ENCODE measurements around the gene LEMD2. TPM values are rescaled to one million over a fixed set of nuclear protein-coding genes. Genes with fewer than 3 reads are reported as not detected.
A peak's percentile ranks its signal among the peaks of the same experiment; 100 is the strongest.

LEMD2 gene
- total and polyA plus RNA-seq, 9 donors = 34.3 to 44.8 (median 40.3) TPM

DNA sequence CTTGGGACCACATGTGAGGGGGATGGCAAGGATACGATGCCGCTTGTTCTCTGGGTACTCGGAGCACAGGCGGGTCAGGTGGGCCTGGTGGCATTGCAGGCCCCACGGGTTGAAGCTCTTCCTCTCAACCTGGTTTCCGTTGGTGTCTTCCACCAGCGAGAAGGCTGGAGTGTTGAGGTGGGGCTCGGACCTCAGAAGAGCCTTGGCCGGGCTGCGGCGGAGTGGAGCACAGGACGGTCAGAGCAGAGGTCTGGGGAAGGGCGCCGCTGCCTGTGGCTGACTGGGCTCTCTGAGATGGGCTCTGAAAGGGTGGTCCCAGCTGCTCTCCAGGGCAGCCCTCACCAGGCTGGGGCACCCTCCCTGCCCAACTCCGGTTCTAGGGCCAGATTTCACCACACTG is 62.2 kb downstream of the LEMD2 start:
- peaks cover 47% of the 10 kb centered on the region for H3K36me3 ChIP-seq (ENCODE audit: control insufficient read depth, insufficient read depth, low read length)
- 94% methylated on average over 11 of the region's 15 CpGs for WGBS (ENCODE audit: insufficient coverage)

DNA sequence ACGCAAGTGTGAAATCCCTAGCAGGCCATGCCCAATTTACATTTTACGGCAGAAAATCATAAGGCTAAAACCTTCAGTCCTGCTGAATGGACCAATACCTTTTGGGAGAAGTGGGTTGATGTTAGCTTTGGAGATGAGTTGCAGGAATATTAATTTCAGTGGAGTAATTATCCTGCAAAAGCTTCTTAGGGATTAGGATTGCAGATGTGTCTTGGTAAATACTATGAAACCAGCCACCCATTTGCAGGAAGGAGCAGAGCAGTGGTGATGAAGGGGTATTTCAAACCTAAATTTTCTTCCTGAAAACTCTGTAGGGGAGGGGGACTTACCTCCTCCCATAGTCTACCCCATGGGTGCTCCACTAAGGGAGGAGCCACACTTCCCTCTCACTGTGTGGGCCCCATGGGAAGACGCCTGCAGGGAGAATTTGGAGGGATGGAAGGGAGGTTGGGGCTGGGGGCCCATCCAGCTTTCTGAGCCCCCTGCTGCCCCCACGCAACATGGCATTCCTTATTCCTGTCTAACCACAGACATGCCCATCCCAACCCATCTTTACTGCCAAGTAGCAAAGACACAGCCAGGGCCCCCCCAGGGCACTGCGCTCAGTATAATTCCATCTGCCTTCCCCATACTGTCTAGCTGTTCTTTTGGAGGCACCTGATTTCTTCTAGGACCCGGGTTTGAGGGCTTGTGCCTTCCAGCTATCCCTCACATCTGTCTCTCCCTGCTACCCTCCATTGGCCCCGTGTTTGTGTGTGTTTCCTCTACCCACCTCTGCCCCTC is 62.8 kb downstream of the LEMD2 start:
- peaks cover 43% of the 10 kb centered on the region for H3K36me3 ChIP-seq (ENCODE audit: control insufficient read depth, insufficient read depth, low read length)
- no peak overlapping the region for H3K27ac ChIP-seq (ENCODE audit: low read length)
- H3K4me1 ChIP-seq (ENCODE audit: control insufficient read depth, insufficient read depth, low read length) = no peaks in the 10 kb centered on the region
- no peaks in the 10 kb centered on the region for H3K9me3 ChIP-seq (replicated peaks; ENCODE audit: control insufficient read depth, low read depth, low read length)
- peaks cover 13% of the 10 kb centered on the region for H3K27me3 ChIP-seq (ENCODE audit: control insufficient read depth, insufficient read depth, low read length)
- 80% methylated on average over 2 of the region's 7 CpGs for WGBS (ENCODE audit: insufficient coverage)
- DNase-seq = no peak
- no peak overlapping the region for H3K4me3 ChIP-seq (ENCODE audit: low read length)

More for the DNA sequence above, 62.2 kb downstream of the LEMD2 start:
- Histone ChIP-seq H3K27me3 (ENCODE audit: control insufficient read depth, insufficient read depth, low read length) (peaks cover 13% of the 10 kb centered on the region), H3K4me1 (ENCODE audit: control insufficient read depth, insufficient read depth, low read length) (no peaks in the 10 kb centered on the region), H3K27ac (ENCODE audit: low read length) (no peak overlapping the region), H3K4me3 (ENCODE audit: low read length) (no peak overlapping the region), H3K9me3 (replicated peaks; ENCODE audit: control insufficient read depth, low read depth, low read length) (no peaks in the 10 kb centered on the region)
- DNase-seq = no peak

DNA sequence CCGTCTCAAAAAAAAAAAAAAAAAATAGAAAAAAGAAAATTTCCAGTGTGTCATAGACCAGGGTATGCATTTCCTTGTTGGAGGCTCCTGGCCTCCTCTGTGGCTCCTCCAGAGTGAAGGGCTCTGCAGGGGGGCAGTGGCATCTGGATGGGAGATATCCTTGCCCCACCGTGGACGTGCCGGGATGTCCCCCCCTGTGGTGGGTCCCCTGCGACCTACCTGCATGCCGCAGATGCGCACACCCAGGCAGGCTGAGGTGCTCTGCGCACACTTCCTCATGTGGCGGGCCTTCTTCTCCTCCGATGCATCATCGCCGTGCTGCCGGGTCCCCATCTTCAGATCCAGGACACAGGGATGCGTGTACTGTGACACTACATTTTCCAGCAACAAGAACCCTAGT is 63.7 kb downstream of the LEMD2 start:
- no peak overlapping the region for H3K4me3 ChIP-seq (ENCODE audit: low read length)
- no peak overlapping the region for H3K27ac ChIP-seq (ENCODE audit: low read length)
- no peak for DNase-seq
- H3K4me1 ChIP-seq (ENCODE audit: control insufficient read depth, insufficient read depth, low read length) = no peaks in the 10 kb centered on the region
- H3K9me3 ChIP-seq (replicated peaks; ENCODE audit: control insufficient read depth, low read depth, low read length) = no peaks in the 10 kb centered on the region
- WGBS (ENCODE audit: insufficient coverage) = 93% methylated on average over 10 of the region's 14 CpGs
- peaks cover 16% of the 10 kb centered on the region for H3K27me3 ChIP-seq (ENCODE audit: control insufficient read depth, insufficient read depth, low read length)
- H3K36me3 ChIP-seq (ENCODE audit: control insufficient read depth, insufficient read depth, low read length) = peaks cover 39% of the 10 kb centered on the region

DNA sequence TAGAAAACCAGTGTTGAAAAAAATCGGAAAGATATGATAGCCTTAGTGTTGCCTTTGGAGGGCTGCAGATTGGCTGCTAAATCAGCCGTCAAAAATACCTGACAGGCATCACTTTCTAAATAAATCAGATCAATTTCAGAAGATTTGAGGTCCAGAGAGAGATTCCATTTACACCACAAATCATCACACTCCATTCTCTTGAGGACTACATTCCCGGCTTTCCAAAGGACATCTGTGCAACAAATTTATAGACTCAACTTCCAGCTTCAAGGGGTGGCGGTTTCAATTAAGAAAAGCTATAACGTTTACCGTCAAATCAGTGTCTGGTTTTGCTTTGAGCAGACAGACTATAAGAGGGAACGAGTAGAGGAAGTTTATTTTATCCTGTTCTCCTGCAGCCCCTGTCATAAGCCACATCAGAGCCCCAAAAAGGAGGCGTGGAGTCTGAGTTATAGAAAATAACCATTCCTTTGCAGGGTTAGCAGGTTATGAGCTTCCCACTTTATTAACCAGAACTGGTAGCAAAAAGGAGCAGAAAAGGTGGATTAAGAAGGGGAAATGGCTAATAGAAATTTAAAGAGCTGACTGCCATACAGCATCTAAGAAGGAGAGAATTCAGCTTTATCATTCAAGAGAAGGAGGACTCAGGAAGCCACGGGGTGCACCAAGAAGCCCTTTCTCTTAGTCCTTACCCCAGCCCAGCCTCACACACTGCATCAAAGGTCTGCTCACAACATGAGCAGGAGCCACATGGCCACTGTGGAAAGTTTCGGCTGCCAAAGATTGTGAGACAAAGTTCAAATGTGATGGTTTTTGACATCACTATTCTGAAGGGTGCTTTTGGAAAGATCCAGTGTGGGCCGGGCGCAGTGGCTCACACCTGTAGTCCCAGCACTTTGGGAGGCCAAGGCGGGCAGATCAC is 64.6 kb downstream of the LEMD2 start:
- no peak for DNase-seq
- H3K9me3 ChIP-seq (replicated peaks; ENCODE audit: control insufficient read depth, low read depth, low read length) = no peaks in the 10 kb centered on the region
- H3K27me3 ChIP-seq (ENCODE audit: control insufficient read depth, insufficient read depth, low read length) = peaks cover 16% of the 10 kb centered on the region
- WGBS (ENCODE audit: insufficient coverage) = 72% methylated on average over 4 of the region's 13 CpGs
- no peak overlapping the region for H3K27ac ChIP-seq (ENCODE audit: low read length)
- H3K4me3 ChIP-seq (ENCODE audit: low read length) = no peak overlapping the region
- H3K36me3 ChIP-seq (ENCODE audit: control insufficient read depth, insufficient read depth, low read length) = peaks cover 39% of the 10 kb centered on the region
- H3K4me1 ChIP-seq (ENCODE audit: control insufficient read depth, insufficient read depth, low read length) = no peaks in the 10 kb centered on the region

DNA sequence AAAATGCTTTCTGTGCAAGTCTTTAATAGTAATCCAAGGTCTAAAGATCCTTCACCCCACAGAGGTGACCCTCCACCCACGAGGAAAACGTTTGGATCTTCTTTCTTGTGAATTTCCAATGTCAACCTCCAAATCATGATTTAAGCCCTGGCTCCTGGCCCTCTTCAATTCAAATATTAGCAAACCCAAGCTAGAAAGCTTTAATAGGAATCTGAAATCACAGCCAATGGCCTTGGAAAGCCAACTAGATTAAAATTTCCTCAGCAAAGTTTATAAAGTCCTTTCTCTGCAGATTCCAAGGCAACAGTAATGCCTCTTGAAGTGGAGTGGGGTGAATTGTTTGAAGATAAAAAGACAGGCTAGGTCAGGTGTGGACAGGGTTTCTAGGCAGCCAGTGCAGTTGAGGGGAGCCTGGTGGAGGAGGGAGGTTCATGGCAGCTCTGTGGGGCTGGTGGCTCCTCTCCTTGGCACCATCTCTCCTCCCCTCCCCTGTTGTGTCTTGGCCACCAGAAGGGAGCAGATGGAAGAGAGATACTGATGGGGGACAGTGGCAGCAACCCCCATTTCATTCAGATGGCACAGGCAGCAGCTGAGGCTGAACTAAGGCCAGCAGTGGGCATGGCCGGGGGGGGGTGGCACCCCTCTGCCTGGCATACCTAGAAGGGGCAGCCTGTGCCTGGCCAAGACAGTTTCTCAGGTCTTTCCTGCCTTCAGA is 65.4 kb downstream of the LEMD2 start:
- H3K27ac ChIP-seq (ENCODE audit: low read length) = no peak overlapping the region
- DNase-seq = peak; percentile 56

DNA sequence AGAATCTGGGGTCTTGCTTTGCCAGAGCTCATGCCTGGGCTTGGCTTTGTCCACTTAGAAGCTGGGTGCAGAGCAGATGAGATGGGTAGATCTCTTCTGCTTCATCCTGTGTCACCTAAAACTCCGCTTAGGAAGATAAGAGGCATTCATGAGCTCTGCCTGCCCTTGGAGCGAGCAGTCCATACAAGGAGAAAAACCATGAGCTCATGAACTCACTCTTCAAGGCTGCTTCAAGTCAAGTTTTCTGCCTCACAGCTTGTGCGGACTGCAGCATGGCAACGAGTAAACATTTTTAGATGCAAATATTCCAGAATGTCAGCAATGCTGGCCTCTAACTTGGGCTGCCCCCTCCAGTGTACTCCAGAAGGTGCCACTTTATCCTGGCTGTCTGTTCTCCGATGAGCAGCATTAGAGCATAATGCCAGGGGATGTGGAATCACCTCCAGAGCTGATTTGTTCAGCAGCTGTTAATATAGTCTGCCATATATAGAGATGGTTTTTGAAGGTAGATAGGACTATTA is 66.8 kb downstream of the LEMD2 start:
- no peak for DNase-seq

More for the DNA sequence above, 65.4 kb downstream of the LEMD2 start:
- 48% methylated on average over 3 of the region's 3 CpGs for WGBS (ENCODE audit: insufficient coverage)
- no peaks in the 10 kb centered on the region for H3K4me1 ChIP-seq (ENCODE audit: control insufficient read depth, insufficient read depth, low read length)
- H3K4me3 ChIP-seq (ENCODE audit: low read length) = no peak overlapping the region
- peaks cover 2% of the 10 kb centered on the region for H3K9me3 ChIP-seq (replicated peaks; ENCODE audit: control insufficient read depth, low read depth, low read length)
- H3K36me3 ChIP-seq (ENCODE audit: control insufficient read depth, insufficient read depth, low read length) = peaks cover 36% of the 10 kb centered on the region
- H3K27me3 ChIP-seq (ENCODE audit: control insufficient read depth, insufficient read depth, low read length) = peaks cover 16% of the 10 kb centered on the region

DNA sequence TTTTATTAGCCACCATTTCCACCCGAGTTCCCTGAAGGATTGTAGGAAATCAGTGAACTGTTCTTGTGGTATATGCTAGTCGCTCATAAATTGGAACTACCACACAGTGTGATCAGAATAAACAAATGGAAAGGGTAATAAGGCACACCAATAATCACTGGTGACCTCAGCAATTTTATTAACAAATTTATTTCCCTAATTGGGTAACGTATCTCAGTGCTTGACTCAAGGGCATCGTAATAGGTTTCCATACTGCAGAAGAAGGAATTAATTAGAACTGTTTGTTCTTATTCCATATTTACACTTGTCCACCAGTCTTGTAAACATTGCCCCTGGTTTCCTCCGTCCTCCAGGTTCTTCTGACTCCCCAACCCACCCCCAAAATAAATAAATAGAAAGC is 67.4 kb downstream of the LEMD2 start:
- peaks cover 2% of the 10 kb centered on the region for H3K9me3 ChIP-seq (replicated peaks; ENCODE audit: control insufficient read depth, low read depth, low read length)
- no peak overlapping the region for H3K27ac ChIP-seq (ENCODE audit: low read length)
- WGBS (ENCODE audit: insufficient coverage) = no CpG with 5 or more reads among the region's 5 CpGs
- no peak overlapping the region for H3K4me3 ChIP-seq (ENCODE audit: low read length)
- H3K36me3 ChIP-seq (ENCODE audit: control insufficient read depth, insufficient read depth, low read length) = peaks cover 23% of the 10 kb centered on the region
- peaks cover 12% of the 10 kb centered on the region for H3K4me1 ChIP-seq (ENCODE audit: control insufficient read depth, insufficient read depth, low read length)
- H3K27me3 ChIP-seq (ENCODE audit: control insufficient read depth, insufficient read depth, low read length) = peaks cover 16% of the 10 kb centered on the region
- DNase-seq = no peak

More for the DNA sequence above, 66.8 kb downstream of the LEMD2 start:
- Histone ChIP-seq H3K9me3 (replicated peaks; ENCODE audit: control insufficient read depth, low read depth, low read length) (peaks cover 2% of the 10 kb centered on the region), H3K4me1 (ENCODE audit: control insufficient read depth, insufficient read depth, low read length) (peaks cover 11% of the 10 kb centered on the region), H3K27ac (ENCODE audit: low read length) (no peak overlapping the region), H3K36me3 (ENCODE audit: control insufficient read depth, insufficient read depth, low read length) (peaks cover 26% of the 10 kb centered on the region), H3K27me3 (ENCODE audit: control insufficient read depth, insufficient read depth, low read length) (peaks cover 16% of the 10 kb centered on the region), H3K4me3 (ENCODE audit: low read length) (no peak overlapping the region)
- WGBS (ENCODE audit: insufficient coverage) = 75% methylated on average over 4 of the region's 5 CpGs

Other genes with a start within 250 kb of the LEMD2 start
- 9.0 TPM for gene BAK1, start 208.9 kb downstream of the LEMD2 start, total RNA-seq
- 10 to 100 TPM; 17.2 to 20.5 (median 19.4) TPM for gene BAK1, start 208.9 kb downstream of the LEMD2 start, polyA plus RNA-seq (ENCODE audit: insufficient read depth in 1 of 8, insufficient read length in 8 of 8, low replicate concordance in 1 of 8)
- 4.1 TPM for gene ITPR3, start 167.8 kb downstream of the LEMD2 start, total RNA-seq
- 10 to 100 TPM in 3 of 8 donors, 1 to 10 TPM in 5; 6.0 to 15.9 (median 9.2) TPM for gene ITPR3, start 167.8 kb downstream of the LEMD2 start, polyA plus RNA-seq (ENCODE audit: insufficient read depth in 1 of 8, insufficient read length in 8 of 8, low replicate concordance in 1 of 8)
- gene UQCC2, start 77.4 kb downstream of the LEMD2 start, total RNA-seq = 99.9 TPM
- gene UQCC2, start 77.4 kb downstream of the LEMD2 start, polyA plus RNA-seq (ENCODE audit: insufficient read depth in 1 of 8, insufficient read length in 8 of 8, low replicate concordance in 1 of 8) = 10 to 100 TPM; 60.6 to 86.2 (median 74.3) TPM
- gene IP6K3, start 42.2 kb downstream of the LEMD2 start, total RNA-seq = 27.8 TPM
- 10 to 100 TPM; 14.2 to 28.1 (median 22.1) TPM for gene IP6K3, start 42.2 kb downstream of the LEMD2 start, polyA plus RNA-seq (ENCODE audit: insufficient read depth in 1 of 8, insufficient read length in 8 of 8, low replicate concordance in 1 of 8)
- gene MLN, start 14.9 kb upstream of the LEMD2 start, total RNA-seq = not detected
- 1 to 10 TPM in 2 of 8 donors, not detected in 6; 1.2 to 4.9 TPM for gene MLN, start 14.9 kb upstream of the LEMD2 start, polyA plus RNA-seq (ENCODE audit: insufficient read depth in 1 of 8, insufficient read length in 8 of 8, low replicate concordance in 1 of 8)

Measured in muscle of leg (tissue), 11 donors.